Endothelial cell (in vitro differentiated cells): Measurements from ENCODE around the gene TRNP1. TPM values are rescaled to one million over a fixed set of nuclear protein-coding genes. Genes with fewer than 3 reads are reported as not detected.

ENCODE experiments used
- DNase-seq: peaks from one replicate; pipeline ENCODE4 v3.0.0; 2021; ENCODE audit warnings: low spot score
- H3K27ac Mint-ChIP-seq: one replicate; pipeline ENCODE4 v1.8.0; 2021; ENCODE audit warnings: mixed read lengths, inconsistent platforms; ENCODE audit not compliant: unreplicated experiment
- H3K27me3 Mint-ChIP-seq: one replicate; pipeline ENCODE4 v1.8.0; 2021; ENCODE audit warnings: mild to moderate bottlenecking, moderate library complexity, mixed read lengths, inconsistent platforms; ENCODE audit not compliant: unreplicated experiment
- H3K36me3 Mint-ChIP-seq: one replicate; pipeline ENCODE4 v1.8.0; 2021; ENCODE audit warnings: mild to moderate bottlenecking, low read depth, mixed read lengths, inconsistent platforms; ENCODE audit not compliant: unreplicated experiment
- H3K4me1 Mint-ChIP-seq: one replicate; pipeline ENCODE4 v1.8.0; 2021; ENCODE audit warnings: mild to moderate bottlenecking, mixed read lengths, inconsistent platforms; ENCODE audit not compliant: unreplicated experiment
- H3K4me3 Mint-ChIP-seq: one replicate; pipeline ENCODE4 v1.8.0; 2021; ENCODE audit warnings: mild to moderate bottlenecking, mixed read lengths, inconsistent platforms; ENCODE audit not compliant: unreplicated experiment
- H3K9me3 Mint-ChIP-seq: one replicate; pipeline ENCODE4 v1.8.0; 2021; ENCODE audit warnings: mixed read lengths, inconsistent platforms; ENCODE audit not compliant: unreplicated experiment
- total RNA-seq: library from RNA; stranded (reverse); fragmentation: NEBNext Ultra II Directional; extraction: Animal tissue kit (Norgen Biotek cat#: 25700); gene quantifications from one replicate; pipeline ENCODE4 v1.2.1, GENCODE V29; 2021; ENCODE audit not compliant: unreplicated experiment
- TF ChIP-seq, protein P1 (sequence below): fragments of 200-600 bp; sonication (generic); IDR thresholded peaks from one replicate; pipeline ENCODE4 v1.5.0; 2021; ENCODE audit warnings: antibody characterized with exemption; ENCODE audit not compliant: unreplicated experiment

The TRNP1 gene
- total RNA-seq, 1 donor from 2014 or later, result 4.2 TPM

DNA sequence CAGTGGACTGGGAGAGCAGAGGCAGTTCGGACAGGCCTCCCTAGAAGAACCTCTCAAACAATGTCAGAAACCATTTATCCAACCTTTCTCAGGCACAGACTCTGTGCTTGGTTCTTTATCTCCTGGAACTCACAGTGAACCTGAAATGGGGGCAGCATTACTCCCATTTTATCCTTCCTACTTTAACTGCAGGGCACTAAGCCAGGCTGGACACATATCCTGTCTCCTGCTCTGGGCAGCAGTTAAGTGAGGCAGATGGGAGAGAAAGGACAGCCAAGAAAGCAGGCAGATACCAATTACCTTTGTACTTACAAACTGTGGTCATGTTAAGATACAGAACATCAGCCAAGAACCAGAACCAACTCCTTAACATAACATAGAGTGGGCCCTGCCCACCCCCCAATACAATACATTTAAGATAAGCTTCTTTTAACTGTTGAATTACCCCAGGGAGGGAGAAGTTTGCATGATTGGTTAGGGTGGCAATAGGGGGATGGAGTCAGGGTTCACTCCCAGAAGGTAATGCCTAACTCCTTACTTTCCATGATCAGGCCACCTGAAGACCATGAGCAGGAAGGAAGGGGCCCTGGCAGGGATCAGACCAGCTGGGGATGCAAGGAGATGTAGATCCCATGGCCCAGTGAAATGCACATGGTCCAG is 44.1 kb upstream of the TRNP1 start:
- no peaks in the 10 kb centered on the region for H3K4me1 Mint-ChIP-seq
- H3K4me3 Mint-ChIP-seq, result no peak overlapping the region
- TF ChIP-seq, protein P1, sequence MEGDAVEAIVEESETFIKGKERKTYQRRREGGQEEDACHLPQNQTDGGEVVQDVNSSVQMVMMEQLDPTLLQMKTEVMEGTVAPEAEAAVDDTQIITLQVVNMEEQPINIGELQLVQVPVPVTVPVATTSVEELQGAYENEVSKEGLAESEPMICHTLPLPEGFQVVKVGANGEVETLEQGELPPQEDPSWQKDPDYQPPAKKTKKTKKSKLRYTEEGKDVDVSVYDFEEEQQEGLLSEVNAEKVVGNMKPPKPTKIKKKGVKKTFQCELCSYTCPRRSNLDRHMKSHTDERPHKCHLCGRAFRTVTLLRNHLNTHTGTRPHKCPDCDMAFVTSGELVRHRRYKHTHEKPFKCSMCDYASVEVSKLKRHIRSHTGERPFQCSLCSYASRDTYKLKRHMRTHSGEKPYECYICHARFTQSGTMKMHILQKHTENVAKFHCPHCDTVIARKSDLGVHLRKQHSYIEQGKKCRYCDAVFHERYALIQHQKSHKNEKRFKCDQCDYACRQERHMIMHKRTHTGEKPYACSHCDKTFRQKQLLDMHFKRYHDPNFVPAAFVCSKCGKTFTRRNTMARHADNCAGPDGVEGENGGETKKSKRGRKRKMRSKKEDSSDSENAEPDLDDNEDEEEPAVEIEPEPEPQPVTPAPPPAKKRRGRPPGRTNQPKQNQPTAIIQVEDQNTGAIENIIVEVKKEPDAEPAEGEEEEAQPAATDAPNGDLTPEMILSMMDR, result no peak
- H3K36me3 Mint-ChIP-seq, result peaks cover 12% of the 10 kb centered on the region
- H3K27me3 Mint-ChIP-seq, result peaks cover 10% of the 10 kb centered on the region
- peak overlapping the region; percentile 12 for H3K27ac Mint-ChIP-seq
- DNase-seq, result no peak
- no peaks in the 10 kb centered on the region for H3K9me3 Mint-ChIP-seq

DNA sequence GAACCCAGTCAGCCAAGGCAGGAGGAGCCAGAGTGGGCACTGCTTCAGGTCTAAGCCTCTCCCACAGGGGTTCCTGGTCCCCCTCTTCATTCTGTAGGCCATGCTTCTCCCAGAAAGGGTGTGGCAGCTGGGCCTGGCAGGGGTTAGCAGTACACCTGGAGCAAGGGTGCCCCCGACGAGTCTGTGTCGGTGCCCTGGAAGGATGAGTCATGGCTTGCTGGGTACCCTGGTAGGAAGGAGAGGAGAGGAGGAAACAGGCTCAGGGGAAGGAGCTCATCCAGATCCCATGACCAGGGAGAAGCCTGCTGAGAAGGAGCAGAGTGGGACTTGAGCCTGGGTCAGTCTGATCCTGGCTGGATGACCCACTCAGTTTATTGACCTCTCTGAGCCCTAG is 43.6 kb upstream of the TRNP1 start:
- Mint-ChIP-seq H3K4me1 (no peaks in the 10 kb centered on the region), H3K27ac (no peak overlapping the region), H3K9me3 (no peaks in the 10 kb centered on the region), H3K4me3 (no peak overlapping the region), H3K36me3 (peaks cover 10% of the 10 kb centered on the region), H3K27me3 (peaks cover 9% of the 10 kb centered on the region)
- TF ChIP-seq, protein P1, result no peak
- no peak for DNase-seq

DNA sequence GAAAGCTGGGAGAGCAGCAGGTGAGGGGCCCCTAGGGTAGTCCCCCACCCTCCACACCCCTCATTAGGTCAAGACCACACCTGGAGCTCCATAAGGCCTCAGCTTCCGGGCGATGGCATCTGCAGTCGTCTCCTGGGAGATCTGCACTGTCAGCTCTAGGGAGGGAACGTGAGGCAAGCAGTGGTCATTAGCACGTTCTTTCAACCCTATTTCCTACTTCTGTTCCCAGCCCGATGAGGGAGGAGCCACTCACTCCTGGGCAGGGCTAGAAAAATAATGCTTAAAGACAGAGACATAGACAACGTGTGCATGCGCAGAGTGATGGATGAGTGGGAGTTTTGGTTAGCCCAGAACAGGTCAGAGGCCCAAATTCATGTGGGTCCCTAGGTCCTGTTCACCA is 42.9 kb upstream of the TRNP1 start:
- Mint-ChIP-seq H3K36me3 (peaks cover 3% of the 10 kb centered on the region), H3K4me1 (no peaks in the 10 kb centered on the region), H3K4me3 (no peak overlapping the region), H3K27ac (no peak overlapping the region), H3K27me3 (peaks cover 8% of the 10 kb centered on the region), H3K9me3 (no peaks in the 10 kb centered on the region)
- no peak for DNase-seq
- TF ChIP-seq, protein P1, result no peak

DNA sequence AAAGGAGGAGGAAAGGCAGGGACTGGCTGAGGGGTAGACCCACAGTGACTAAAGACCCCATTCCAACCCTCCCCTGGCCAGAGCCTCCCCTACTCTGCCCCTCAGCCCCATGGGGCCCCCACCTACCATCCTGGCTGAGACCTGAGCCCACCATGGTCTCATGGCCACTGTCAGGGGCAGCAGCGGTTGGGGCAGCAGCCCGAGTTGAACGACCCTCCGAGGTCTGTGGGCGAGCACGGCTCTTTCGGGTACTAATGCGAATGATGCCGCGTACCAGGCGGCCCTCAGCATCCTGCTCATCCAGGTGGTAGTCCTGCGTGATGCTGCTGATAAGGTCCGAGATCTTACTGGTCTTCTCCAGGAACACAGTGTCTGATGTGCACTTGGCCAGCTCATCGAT is 42.3 kb upstream of the TRNP1 start:
- H3K4me3 Mint-ChIP-seq, result no peak overlapping the region
- H3K4me1 Mint-ChIP-seq, result no peaks in the 10 kb centered on the region

More for the DNA sequence above, 42.3 kb upstream of the TRNP1 start:
- TF ChIP-seq, protein P1, result no peak
- H3K27me3 Mint-ChIP-seq, result peaks cover 8% of the 10 kb centered on the region
- H3K27ac Mint-ChIP-seq, result no peak overlapping the region
- DNase-seq, result no peak
- H3K9me3 Mint-ChIP-seq, result no peaks in the 10 kb centered on the region
- H3K36me3 Mint-ChIP-seq, result no peaks in the 10 kb centered on the region
